ENCODE results near the gene ZNF561. TPM values are rescaled to one million over a fixed set of nuclear protein-coding genes. Genes with fewer than 3 reads are reported as not detected.

The ZNF561 gene
- total and polyA plus RNA-seq, 9 of the 15 experiments (the other 6 are each of a cell fraction or from before 2014, with no cell fraction given), result 13.9 to 34.9 (median 23.6) TPM

- TF ChIP-seq CREB1 (IDR thresholded peaks at IDR 0.05) (peak; percentile 89), CREB1 (CRISPR knock-in tag; IDR thresholded peaks at IDR 0.05) (peak; percentile 95), TFAP4 (CRISPR knock-in tag; IDR thresholded peaks at IDR 0.05; ENCODE audit: borderline replicate concordance) (peak; percentile 81; the same call in 1 of the 2 replicates), ID3 (CRISPR knock-in tag; IDR thresholded peaks at IDR 0.05) (no peak), ID3 (tag; IDR thresholded peaks at IDR 0.05) (no peak; the same call in 1 of the 2 replicates), ARID2 (IDR thresholded peaks at IDR 0.05) (no peak), ARID3A (IDR thresholded peaks at IDR 0.05; ENCODE audit: borderline replicate concordance, low read depth, low read length) (no peak), ZNF696 (CRISPR knock-in tag; conservative IDR thresholded peaks at IDR 0.05) (no peak), RERE (CRISPR knock-in tag; IDR thresholded peaks at IDR 0.05; ENCODE audit: borderline replicate concordance) (no peak), L3MBTL2 (IDR thresholded peaks at IDR 0.05) (peak; percentile 78), RAD51 (IDR thresholded peaks at IDR 0.05; ENCODE audit: borderline replicate concordance, low read depth) (0 out of 2 replicates have a peak, but pooled peaks have one; percentile 23), ZNF316 (IDR thresholded peaks at IDR 0.05) (no peak), ZBTB1 (CRISPR knock-in tag; IDR thresholded peaks at IDR 0.05; ENCODE audit: borderline replicate concordance, low read depth) (no peak), STAG1 (CRISPR knock-in tag; IDR thresholded peaks at IDR 0.05; ENCODE audit: borderline replicate concordance) (0 out of 2 replicates have a peak, but pooled peaks have one; percentile 43), TFE3 (CRISPR knock-in tag; IDR thresholded peaks at IDR 0.05) (no peak), SIRT6 (IDR thresholded peaks at IDR 0.05; ENCODE audit: low read depth, low read length) (no peak), CREM (IDR thresholded peaks at IDR 0.05; ENCODE audit: low read depth) (peak; percentile 98)
Measured at GRCh38 chr19:9621156-9622037, at the start of gene ZNF561 (continued).

All from K562 (cell line).